ENCODE measurements around the gene TSPAN8. TPM values are rescaled to one million over a fixed set of nuclear protein-coding genes. Genes with fewer than 3 reads are reported as not detected.

Gene TSPAN8
- total RNA-seq, 1 donor from 2014 or later: not detected

- Mint-ChIP-seq H3K27me3 (ENCODE audit: low read depth, unreplicated experiment) (no peaks in the 10 kb centered on the region), H3K4me1 (ENCODE audit: low read depth, unreplicated experiment) (no peaks in the 10 kb centered on the region), H3K9me3 (ENCODE audit: unreplicated experiment) (no peaks in the 10 kb centered on the region), H3K27ac (ENCODE audit: unreplicated experiment) (no peak overlapping the region), H3K36me3 (ENCODE audit: low read depth, unreplicated experiment) (no peaks in the 10 kb centered on the region), H3K4me3 (ENCODE audit: unreplicated experiment) (no peak overlapping the region)
- no peaks in the 10 kb centered on the region for H3K9me3 ChIP-seq (ENCODE audit: insufficient read depth, low read depth, low read length)
- H3K36me3 ChIP-seq (ENCODE audit: insufficient read depth, low read length): no peaks in the 10 kb centered on the region
- no peak overlapping the region for H3K4me2 ChIP-seq (ENCODE audit: low read length)
- H3K27ac ChIP-seq (ENCODE audit: low read depth, low read length): no peak overlapping the region
- no peaks in the 10 kb centered on the region for H3K27me3 ChIP-seq (ENCODE audit: insufficient read depth, low read length)
- FAIRE-seq (no peak), DNase-seq (ENCODE audit: low read depth) (no peak)
- no peaks in the 10 kb centered on the region for H3K79me2 ChIP-seq (ENCODE audit: insufficient read depth, low read length)
- no peak overlapping the region for H3K4me3 ChIP-seq (ENCODE audit: insufficient read depth, low read depth, low read length)
- H4K20me1 ChIP-seq (ENCODE audit: insufficient read depth, low read length): no peaks in the 10 kb centered on the region
- H3K9ac ChIP-seq (ENCODE audit: low read length): no peak overlapping the region
- H3K4me1 ChIP-seq (ENCODE audit: insufficient read depth, low read length): no peaks in the 10 kb centered on the region
- no peak for TF ChIP-seq CTCF (IDR thresholded peaks at IDR 0.05; ENCODE audit: insufficient read depth, low read depth, low read length)
- TF ChIP-seq EZH2 (IDR thresholded peaks at IDR 0.05; ENCODE audit: insufficient read depth, low read length): no peak
- H2AFZ ChIP-seq (ENCODE audit: low read depth, low read length): no peak overlapping the region
These were observed 16.3 kb downstream of the TSPAN8 start for GRCh38 chr12:71141378-71141926.

GRCh38 chr12:71139153-71139735, 18.6 kb downstream of the TSPAN8 start:
- no peaks in the 10 kb centered on the region for H4K20me1 ChIP-seq (ENCODE audit: insufficient read depth, low read length)
- H3K79me2 ChIP-seq (ENCODE audit: insufficient read depth, low read length): no peaks in the 10 kb centered on the region
- no peaks in the 10 kb centered on the region for H3K36me3 Mint-ChIP-seq (ENCODE audit: low read depth, unreplicated experiment)
- no peaks in the 10 kb centered on the region for H3K9me3 Mint-ChIP-seq (ENCODE audit: unreplicated experiment)
- H3K4me1 Mint-ChIP-seq (ENCODE audit: low read depth, unreplicated experiment): no peaks in the 10 kb centered on the region
- no peak overlapping the region for H3K27ac ChIP-seq (ENCODE audit: low read depth, low read length)
- no peak overlapping the region for H2AFZ ChIP-seq (ENCODE audit: low read depth, low read length)
- no peak for FAIRE-seq
- no peaks in the 10 kb centered on the region for H3K9me3 ChIP-seq (ENCODE audit: insufficient read depth, low read depth, low read length)
- DNase-seq (ENCODE audit: low read depth): no peak
- no peak overlapping the region for H3K4me2 ChIP-seq (ENCODE audit: low read length)
- TF ChIP-seq EZH2 (IDR thresholded peaks at IDR 0.05; ENCODE audit: insufficient read depth, low read length) (no peak), CTCF (IDR thresholded peaks at IDR 0.05; ENCODE audit: insufficient read depth, low read depth, low read length) (no peak)
- no peaks in the 10 kb centered on the region for H3K27me3 ChIP-seq (ENCODE audit: insufficient read depth, low read length)
- no peak overlapping the region for H3K4me3 ChIP-seq (ENCODE audit: insufficient read depth, low read depth, low read length)
- H3K4me1 ChIP-seq (ENCODE audit: insufficient read depth, low read length): no peaks in the 10 kb centered on the region
- H3K27ac Mint-ChIP-seq (ENCODE audit: unreplicated experiment): no peak overlapping the region
- H3K27me3 Mint-ChIP-seq (ENCODE audit: low read depth, unreplicated experiment): no peaks in the 10 kb centered on the region
- H3K4me3 Mint-ChIP-seq (ENCODE audit: unreplicated experiment): no peak overlapping the region
- H3K36me3 ChIP-seq (ENCODE audit: insufficient read depth, low read length): no peaks in the 10 kb centered on the region
- no peak overlapping the region for H3K9ac ChIP-seq (ENCODE audit: low read length)

- H3K27ac Mint-ChIP-seq (ENCODE audit: unreplicated experiment): no peak overlapping the region
- no peaks in the 10 kb centered on the region for H3K9me3 Mint-ChIP-seq (ENCODE audit: unreplicated experiment)
- no peaks in the 10 kb centered on the region for H3K79me2 ChIP-seq (ENCODE audit: insufficient read depth, low read length)
- no peak overlapping the region for H3K4me2 ChIP-seq (ENCODE audit: low read length)
- no peak overlapping the region for H3K4me3 Mint-ChIP-seq (ENCODE audit: unreplicated experiment)
- DNase-seq (ENCODE audit: low read depth) (no peak), FAIRE-seq (no peak)
- H3K9ac ChIP-seq (ENCODE audit: low read length): no peak overlapping the region
- no peaks in the 10 kb centered on the region for H4K20me1 ChIP-seq (ENCODE audit: insufficient read depth, low read length)
- TF ChIP-seq EZH2 (IDR thresholded peaks at IDR 0.05; ENCODE audit: insufficient read depth, low read length): no peak
- no peaks in the 10 kb centered on the region for H3K27me3 Mint-ChIP-seq (ENCODE audit: low read depth, unreplicated experiment)
- no peak overlapping the region for H3K27ac ChIP-seq (ENCODE audit: low read depth, low read length)
- no peaks in the 10 kb centered on the region for H3K4me1 Mint-ChIP-seq (ENCODE audit: low read depth, unreplicated experiment)
- H3K36me3 ChIP-seq (ENCODE audit: insufficient read depth, low read length): no peaks in the 10 kb centered on the region
- H3K27me3 ChIP-seq (ENCODE audit: insufficient read depth, low read length): no peaks in the 10 kb centered on the region
- H3K9me3 ChIP-seq (ENCODE audit: insufficient read depth, low read depth, low read length): no peaks in the 10 kb centered on the region
- no peaks in the 10 kb centered on the region for H3K4me1 ChIP-seq (ENCODE audit: insufficient read depth, low read length)
- H3K4me3 ChIP-seq (ENCODE audit: insufficient read depth, low read depth, low read length): no peak overlapping the region
- H2AFZ ChIP-seq (ENCODE audit: low read depth, low read length): no peak overlapping the region
- H3K36me3 Mint-ChIP-seq (ENCODE audit: low read depth, unreplicated experiment): no peaks in the 10 kb centered on the region
These were observed 19.8 kb downstream of the TSPAN8 start for GRCh38 chr12:71138011-71138410.

All from astrocyte (in vitro differentiated cells and primary cell).